Transverse colon (tissue), 4 donors: ENCODE measurements around the gene TRAPPC10. TPM values are rescaled to one million over a fixed set of nuclear protein-coding genes. Genes with fewer than 3 reads are reported as not detected.

Experiments used
- DNase-seq: peaks from one replicate; pipeline ENCODE4 v3.0.0-alpha.2; 2019
- H3K27ac ChIP-seq, 4 donors: fragments of 200-600 bp; sonication (generic); 2 replicates each; pipeline ENCODE4 v1.5.1; 2016 to 2018; ENCODE audit warnings: inconsistent platforms in 4 of 4
- H3K27me3 ChIP-seq: fragments of 200-600 bp; sonication (generic); 2 replicates; pipeline ENCODE4 v1.5.1; 2017; ENCODE audit warnings: inconsistent platforms
- H3K36me3 ChIP-seq, 4 donors: fragments of 200-600 bp; sonication (generic); 2 replicates each; pipeline ENCODE4 v1.5.1; 2017 to 2019; ENCODE audit warnings: inconsistent platforms in 4 of 4
- H3K4me1 ChIP-seq, 4 donors: fragments of 200-600 bp; sonication (generic); 2 replicates each; pipeline ENCODE4 v1.5.1; 2017 to 2020; ENCODE audit warnings: inconsistent platforms in 4 of 4
- H3K4me3 ChIP-seq, 4 donors: fragments of 200-600 bp; sonication (generic); 1 replicate in 1 of 4; 2 replicates in 3 of 4; pipeline versions ENCODE4 v1.5.1 to v1.6.1; 2017 to 2019; ENCODE audit warnings: inconsistent platforms in 4 of 4
- H3K9me3 ChIP-seq, 2 donors: fragments of 200-600 bp; sonication (generic); 2 replicates each; pipeline ENCODE4 v1.5.1; 2017 to 2019; ENCODE audit warnings: inconsistent platforms in 2 of 2
- EP300 ChIP-seq: sonication (generic); formaldehyde crosslinking; IDR thresholded peaks from one replicate; pipeline ENCODE4 v1.6.1; 2017; ENCODE audit warnings: antibody characterized with exemption, low read depth
- POLR2A ChIP-seq: fragments of 450-650 bp; IDR thresholded peaks from one replicate; pipeline ENCODE4 v1.6.1; 2016; ENCODE audit warnings: antibody characterized with exemption, mild to moderate bottlenecking, moderate library complexity
- POLR2AphosphoS5 ChIP-seq, 3 donors: sonication (generic); formaldehyde crosslinking; IDR thresholded peaks; one replicate each; pipeline ENCODE4 v1.6.1; 2016; ENCODE audit warnings: antibody characterized with exemption in 3 of 3
- WGBS, 2 donors: methylation state at CpG; one replicate each; pipeline ENCODE4 v1.1.5; 2018; ENCODE audit warnings: low coverage in 1 of 2; 5-methylcytosine and 5-hydroxymethylcytosine counted together
- in situ Hi-C, 4 donors: fragments of 200-750 bp; cut with MboI; loops; one replicate each; pipeline versions ENCODE4 v1.15.0 to v1.15.1; 2017; ENCODE audit warnings: low sequenced_read_pairs in 3 of 4, low pct_ligation_motif_present in 1 of 4, low pct_unique_long_range_greater_than_20kb in 1 of 4
- intact Hi-C: fragments of 100-400 bp; cut with DNase I; formaldehyde crosslinking; loops from one replicate; pipeline ENCODE4 v1.15.1; 2023; ENCODE audit warnings: low total_unique reads
- total RNA-seq, 4 donors: library from RNA; depleted of rRNA; stranded (reverse); fragments of >200 nt; gene quantifications; one replicate each; pipeline ENCODE4 v1.1.0, GENCODE V29; 2016
- TF ChIP-seq, protein P1 (sequence below), 5 experiments: fragments of 200-600 bp in 3 of 5; fragments of 450-650 bp in 2 of 5; sonication (generic) in 3 of 5; IDR thresholded peaks; 1 replicate in 2 of 5; 2 replicates in 3 of 5; pipeline ENCODE4 v1.5.1; 2016 to 2017; ENCODE audit warnings: antibody characterized with exemption in 5 of 5, inconsistent platforms in 3 of 5, mild to moderate bottlenecking in 2 of 5, moderate library complexity in 1 of 5

TRAPPC10 gene
- total RNA-seq, 4 donors from 2014 or later = 71.0 to 81.5 (median 79.8) TPM

- Histone ChIP-seq H3K27me3 (no peaks in the 10 kb centered on the region), H3K36me3 (peaks cover 0 to 31% (median 10%) of the 10 kb centered on the region in 4 donors), H3K27ac (no peak overlapping the region), H3K4me3 (no peak overlapping the region), H3K9me3 (no peaks in the 10 kb centered on the region), H3K4me1 (no peaks in the 10 kb centered on the region)
- intact Hi-C loops (loop anchor here (5.0 kb wide), 1 partner anchor 1833 kb away; no protein-coding TSS in a partner anchor), in situ Hi-C loops (loop anchor here in 1 of 4 donors (25.0 kb wide), 1 partner anchor 222 kb away; the partner anchor contains the start of gene DNMT3L)
- WGBS, 2 donors = 73 to 94% methylated on average over 2 to 5 of the region's 5 CpGs
- TF ChIP-seq, protein P1, sequence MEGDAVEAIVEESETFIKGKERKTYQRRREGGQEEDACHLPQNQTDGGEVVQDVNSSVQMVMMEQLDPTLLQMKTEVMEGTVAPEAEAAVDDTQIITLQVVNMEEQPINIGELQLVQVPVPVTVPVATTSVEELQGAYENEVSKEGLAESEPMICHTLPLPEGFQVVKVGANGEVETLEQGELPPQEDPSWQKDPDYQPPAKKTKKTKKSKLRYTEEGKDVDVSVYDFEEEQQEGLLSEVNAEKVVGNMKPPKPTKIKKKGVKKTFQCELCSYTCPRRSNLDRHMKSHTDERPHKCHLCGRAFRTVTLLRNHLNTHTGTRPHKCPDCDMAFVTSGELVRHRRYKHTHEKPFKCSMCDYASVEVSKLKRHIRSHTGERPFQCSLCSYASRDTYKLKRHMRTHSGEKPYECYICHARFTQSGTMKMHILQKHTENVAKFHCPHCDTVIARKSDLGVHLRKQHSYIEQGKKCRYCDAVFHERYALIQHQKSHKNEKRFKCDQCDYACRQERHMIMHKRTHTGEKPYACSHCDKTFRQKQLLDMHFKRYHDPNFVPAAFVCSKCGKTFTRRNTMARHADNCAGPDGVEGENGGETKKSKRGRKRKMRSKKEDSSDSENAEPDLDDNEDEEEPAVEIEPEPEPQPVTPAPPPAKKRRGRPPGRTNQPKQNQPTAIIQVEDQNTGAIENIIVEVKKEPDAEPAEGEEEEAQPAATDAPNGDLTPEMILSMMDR (IDR thresholded peaks at IDR 0.05) = no peak
- TF ChIP-seq POLR2AphosphoS5 (IDR thresholded peaks at IDR 0.05) = no peak
- TF ChIP-seq POLR2A = no peak
- TF ChIP-seq EP300 = no peak
- no peak for DNase-seq
Measured at GRCh38 chr21:44039828-44040227, 27.7 kb downstream of the TRAPPC10 start.

DNA sequence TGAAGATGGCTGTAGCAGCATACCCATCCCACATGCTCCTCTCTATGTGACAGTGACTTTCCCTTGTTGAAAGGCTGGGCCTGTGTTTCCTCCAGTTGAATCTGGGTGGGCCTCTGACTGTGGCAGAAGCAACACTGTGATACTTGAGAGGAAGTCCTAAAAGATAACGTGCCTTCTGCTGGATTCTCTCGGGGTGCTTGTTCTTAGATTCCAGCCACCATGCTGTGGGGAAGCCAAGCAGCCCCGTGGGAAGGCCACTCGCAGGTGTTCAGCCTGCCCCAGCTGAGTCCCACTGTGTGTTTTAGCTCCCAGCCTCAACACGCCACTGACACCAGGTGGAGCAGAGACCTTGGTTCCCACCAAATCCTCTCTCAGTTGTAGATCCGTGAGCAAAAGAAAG, 31.5 kb downstream of the TRAPPC10 start:
- Histone ChIP-seq H3K27me3 (no peaks in the 10 kb centered on the region), H3K4me1 (no peaks in the 10 kb centered on the region), H3K9me3 (no peaks in the 10 kb centered on the region), H3K36me3 (peaks cover 0 to 10% (median 0%) of the 10 kb centered on the region in 4 donors), H3K4me3 (no peak overlapping the region), H3K27ac (no peak overlapping the region)
- TF ChIP-seq POLR2A = no peak
- TF ChIP-seq EP300 = no peak
- TF ChIP-seq POLR2AphosphoS5 (IDR thresholded peaks at IDR 0.05) = no peak
- TF ChIP-seq, protein P1 (IDR thresholded peaks at IDR 0.05) = no peak
- WGBS, 2 donors = 80 to 98% methylated on average over 1 to 6 of the region's 6 CpGs
- in situ Hi-C loops = loop anchor here in 1 of 4 donors (25.0 kb wide), 1 partner anchor 219 kb away; the partner anchor contains the start of gene DNMT3L
- intact Hi-C loops = no loop called here
- DNase-seq = no peak

DNA sequence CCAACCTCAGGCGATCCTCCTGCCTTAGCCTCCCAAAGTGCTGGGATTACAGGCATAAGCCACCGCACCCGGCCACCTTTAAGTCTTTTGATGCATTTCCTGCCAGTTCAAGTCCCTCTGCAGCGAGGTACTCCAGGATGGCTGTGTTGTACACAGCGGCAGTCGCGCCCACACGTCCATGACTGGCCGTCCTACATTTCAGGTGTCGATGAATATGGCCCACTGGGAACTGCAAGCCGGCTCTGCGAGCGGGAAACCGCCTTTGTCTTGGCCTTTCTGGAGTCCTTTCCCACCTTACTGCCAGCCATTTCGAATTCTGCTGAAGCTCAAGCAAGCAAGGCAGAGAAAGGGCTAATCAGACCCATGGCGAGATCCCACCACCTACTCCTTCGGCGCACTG, 34.6 kb downstream of the TRAPPC10 start:
- 95 to 97% methylated on average over 4 to 18 of the region's 18 CpGs for WGBS, 2 donors
- Histone ChIP-seq H3K9me3 (no peaks in the 10 kb centered on the region), H3K27ac (no peak overlapping the region), H3K4me3 (no peak overlapping the region), H3K27me3 (no peaks in the 10 kb centered on the region), H3K36me3 (no peaks in the 10 kb centered on the region), H3K4me1 (peaks cover 5 to 11% (median 8%) of the 10 kb centered on the region in 4 donors)
- no peak for TF ChIP-seq POLR2A
- intact Hi-C loops (no loop called here), in situ Hi-C loops (loop anchor here in 1 of 4 donors (25.0 kb wide), 1 partner anchor 216 kb away; the partner anchor contains the start of gene DNMT3L)
- DNase-seq = no peak

- peaks cover 0 to 4% (median 0%) of the 10 kb centered on the region in 4 donors for H3K36me3 ChIP-seq
- in situ Hi-C loops = loop anchor here in 1 of 4 donors (25.0 kb wide), 1 partner anchor 214 kb away; the partner anchor contains the start of gene DNMT3L
- DNase-seq = no peak
- H3K4me1 ChIP-seq = peaks cover 14 to 23% (median 17%) of the 10 kb centered on the region in 4 donors
- H3K27ac ChIP-seq = no peak overlapping the region
- WGBS, 2 donors = 81 to 87% methylated on average over 6 to 7 of the region's 7 CpGs
- intact Hi-C loops = no loop called here
- H3K9me3 ChIP-seq = no peaks in the 10 kb centered on the region
- no peaks in the 10 kb centered on the region for H3K27me3 ChIP-seq
- TF ChIP-seq EP300 (no peak), POLR2A (no peak), POLR2AphosphoS5 (IDR thresholded peaks at IDR 0.05) (no peak)
- TF ChIP-seq, protein P1 (IDR thresholded peaks at IDR 0.05) = no peak
- no peak overlapping the region for H3K4me3 ChIP-seq
Measured at GRCh38 chr21:44047996-44048560, 36.0 kb downstream of the TRAPPC10 start.
